RWPE2 (cell line): ENCODE data around the gene SMARCA4.

ENCODE experiments used
- ATAC-seq: fragments of 200-7000 bp; cut with Tn5 transposase; 3 replicates; pipeline ENCODE4 v1.9.1; 2021; ENCODE audit warnings: low read depth
- DNase-seq: peaks from one replicate; pipeline ENCODE4 v3.0.0-alpha.2; 2020; ENCODE audit warnings: low spot score
- H3K27ac ChIP-seq: fragments of 450-650 bp; 2 replicates; pipeline ENCODE4 v1.5.1; 2017; ENCODE audit warnings: mild to moderate bottlenecking; ENCODE audit not compliant: poor library complexity, severe bottlenecking
- H3K27me3 ChIP-seq: fragments of 250-450 bp; sonication (Bioruptor Pico); 2 replicates; pipeline ENCODE4 v1.5.1; 2021; ENCODE audit warnings: mild to moderate bottlenecking, moderate library complexity; ENCODE audit not compliant: insufficient read depth, poor library complexity, severe bottlenecking
- H3K36me3 ChIP-seq: fragments of 250-450 bp; sonication (Bioruptor Pico); 2 replicates; pipeline ENCODE4 v1.5.1; 2020; ENCODE audit warnings: low read depth, mild to moderate bottlenecking, moderate library complexity
- H3K4me1 ChIP-seq: fragments of 250-450 bp; sonication (Bioruptor Pico); 2 replicates; pipeline ENCODE4 v1.5.1; 2021; ENCODE audit warnings: mild to moderate bottlenecking, moderate library complexity; ENCODE audit not compliant: insufficient read depth, poor library complexity, severe bottlenecking
- H3K4me3 ChIP-seq: fragments of 250-450 bp; sonication (Bioruptor Pico); 2 replicates; pipeline ENCODE4 v1.5.1; 2021; ENCODE audit warnings: mild to moderate bottlenecking, moderate library complexity; ENCODE audit not compliant: severe bottlenecking
- H3K9me3 ChIP-seq: fragments of 250-450 bp; sonication (Bioruptor Pico); 2 replicates; pipeline ENCODE4 v1.5.1; 2021; ENCODE audit warnings: mild to moderate bottlenecking, moderate library complexity; ENCODE audit not compliant: severe bottlenecking
- CTCF ChIP-seq: fragments of 450-650 bp; IDR thresholded peaks from one replicate; pipeline ENCODE4 v1.5.1; 2017; ENCODE audit warnings: mild to moderate bottlenecking, moderate library complexity; ENCODE audit not compliant: poor library complexity, severe bottlenecking

SMARCA4 gene

GRCh38 chr19:11018179-11018578 is 57.3 kb downstream of the SMARCA4 start:
- no peak overlapping the region for H3K4me3 ChIP-seq
- no peaks in the 10 kb centered on the region for H3K9me3 ChIP-seq
- H3K36me3 ChIP-seq: peaks cover 87% of the 10 kb centered on the region
- H3K27me3 ChIP-seq: no peaks in the 10 kb centered on the region
- TF ChIP-seq CTCF: no peak
- DNase-seq (no peak), ATAC-seq (no peak)
- H3K27ac ChIP-seq: no peak overlapping the region
- no peaks in the 10 kb centered on the region for H3K4me1 ChIP-seq

GRCh38 chr19:11018763-11019162 is 57.9 kb downstream of the SMARCA4 start:
- DNase-seq: no peak
- no peak for TF ChIP-seq CTCF
- H3K9me3 ChIP-seq: no peaks in the 10 kb centered on the region
- no peak overlapping the region for H3K4me3 ChIP-seq
- H3K27ac ChIP-seq: no peak overlapping the region
- H3K4me1 ChIP-seq: no peaks in the 10 kb centered on the region
- peaks cover 87% of the 10 kb centered on the region for H3K36me3 ChIP-seq
- ATAC-seq: no peak
- H3K27me3 ChIP-seq: no peaks in the 10 kb centered on the region

- H3K4me1 ChIP-seq: no peaks in the 10 kb centered on the region
- H3K36me3 ChIP-seq: peaks cover 87% of the 10 kb centered on the region
- H3K4me3 ChIP-seq: no peak overlapping the region
- H3K27me3 ChIP-seq: no peaks in the 10 kb centered on the region
- no peak for ATAC-seq
- no peak for TF ChIP-seq CTCF
- no peak for DNase-seq
- no peaks in the 10 kb centered on the region for H3K9me3 ChIP-seq
- no peak overlapping the region for H3K27ac ChIP-seq
These were observed 58.4 kb downstream of the SMARCA4 start for GRCh38 chr19:11019262-11019661.

GRCh38 chr19:11019824-11020223 is 59.0 kb downstream of the SMARCA4 start:
- no peaks in the 10 kb centered on the region for H3K4me1 ChIP-seq
- DNase-seq (no peak), ATAC-seq (no peak)
- H3K4me3 ChIP-seq: no peak overlapping the region
- no peaks in the 10 kb centered on the region for H3K27me3 ChIP-seq
- H3K27ac ChIP-seq: no peak overlapping the region
- no peaks in the 10 kb centered on the region for H3K9me3 ChIP-seq
- TF ChIP-seq CTCF: no peak
- H3K36me3 ChIP-seq: peaks cover 85% of the 10 kb centered on the region

- Histone ChIP-seq H3K4me3 (no peak overlapping the region), H3K36me3 (peaks cover 81% of the 10 kb centered on the region), H3K9me3 (no peaks in the 10 kb centered on the region), H3K4me1 (no peaks in the 10 kb centered on the region), H3K27ac (no peak overlapping the region), H3K27me3 (no peaks in the 10 kb centered on the region)
- TF ChIP-seq CTCF: no peak
- no peak for DNase-seq
- ATAC-seq: no peak
These were observed 59.6 kb downstream of the SMARCA4 start for GRCh38 chr19:11020423-11020822.
